Fibroblast of lung (primary cell): ENCODE measurements around the gene ZNF646.

Source experiments
- CTCF ChIP-seq, 2 donors: IDR thresholded peaks in 1 of 2; conservative IDR thresholded peaks in 1 of 2; 1 replicate in 1 of 2; 2 replicates in 1 of 2; pipeline ENCODE4 v1.5.1; 2011 to 2012; ENCODE audit warnings: low read length in 2 of 2, control low read depth in 1 of 2, inconsistent platforms in 1 of 2, low read depth in 1 of 2, mild to moderate bottlenecking in 1 of 2
- EZH2 ChIP-seq: IDR thresholded peaks from 2 replicates; pipeline ENCODE4 v1.5.1; 2012; ENCODE audit warnings: low read length, control low read depth, mild to moderate bottlenecking; ENCODE audit errors: missing control alignments

GRCh38 chr16:31127182-31127581 is 53.0 kb downstream of the ZNF646 start:
- TF ChIP-seq CTCF (conservative IDR thresholded peaks at IDR 0.05 in 1 of 2, IDR thresholded peaks at IDR 0.05 in 1 of 2; ENCODE audit: low read depth in 1 of 2, low read length in 2 of 2): no peak
- no peak for TF ChIP-seq EZH2
